Osteoblast (primary cell): ENCODE measurements around the gene BOK. TPM values are rescaled to one million over a fixed set of nuclear protein-coding genes. Genes with fewer than 3 reads are reported as not detected.
"Not testable (repeated sequence)": the region's sequence is repeated elsewhere in the genome, so short reads cannot be mapped to it uniquely, and the experiment has no call there.

ENCODE experiments used
- DNase-seq: peaks from one replicate; pipeline ENCODE4 v3.0.0; 2011; ENCODE audit warnings: low spot score, mixed read lengths; ENCODE audit not compliant: insufficient read length; ENCODE audit errors: missing footprints
- H2AFZ ChIP-seq: 2 replicates; pipeline ENCODE4 v1.6.0; 2011; ENCODE audit warnings: mild to moderate bottlenecking, low read length
- H3K27ac ChIP-seq: 2 replicates; pipeline ENCODE4 v1.5.1; 2011; ENCODE audit warnings: mild to moderate bottlenecking, low read depth, low read length, moderate library complexity
- H3K27me3 ChIP-seq: 2 replicates; pipeline ENCODE4 v1.6.0; 2012; ENCODE audit warnings: mild to moderate bottlenecking, control low read depth, inconsistent platforms, low read length, moderate library complexity; ENCODE audit not compliant: insufficient read depth
- H3K36me3 ChIP-seq: 2 replicates; pipeline ENCODE4 v1.5.1; 2011; ENCODE audit warnings: mild to moderate bottlenecking, low read length, control low read depth, moderate library complexity; ENCODE audit not compliant: insufficient read depth
- H3K4me1 ChIP-seq: 2 replicates; pipeline ENCODE4 v1.5.1; 2011; ENCODE audit warnings: mild to moderate bottlenecking, low read length, control low read depth, moderate library complexity; ENCODE audit not compliant: insufficient read depth
- H3K4me2 ChIP-seq: 2 replicates; pipeline ENCODE4 v1.6.0; 2011; ENCODE audit warnings: mild to moderate bottlenecking, low read length; ENCODE audit not compliant: insufficient read depth
- H3K4me3 ChIP-seq: fragments of 200-600 bp; sonication (generic); 3 replicates; pipeline ENCODE4 v1.5.1; 2012; ENCODE audit warnings: mild to moderate bottlenecking, low read length, inconsistent platforms; ENCODE audit not compliant: insufficient read depth
- H3K79me2 ChIP-seq: 2 replicates; pipeline ENCODE4 v1.6.0; 2012; ENCODE audit warnings: mild to moderate bottlenecking, low read length, control low read depth, inconsistent platforms; ENCODE audit not compliant: insufficient read depth
- H3K9me3 ChIP-seq: 2 replicates; pipeline ENCODE4 v1.5.1; 2011; ENCODE audit warnings: low read depth, low read length, control low read depth
- H4K20me1 ChIP-seq: 2 replicates; pipeline ENCODE4 v1.6.0; 2012; ENCODE audit warnings: mild to moderate bottlenecking, low read length, control low read depth; ENCODE audit not compliant: insufficient read depth
- total RNA-seq: library from RNA; depleted of rRNA; stranded (reverse); fragments of >200 nt; gene quantifications from 2 replicates; pipeline ENCODE4 v1.2.3, GENCODE V29; 2012
- TF ChIP-seq, protein P1 (sequence below): IDR thresholded peaks from 2 replicates; pipeline ENCODE4 v1.5.1; 2011; ENCODE audit warnings: mild to moderate bottlenecking, low read depth, low read length, moderate library complexity; ENCODE audit errors: extremely low read depth

Gene BOK
- total RNA-seq, 1 donor: 41.3 TPM

GRCh38 chr2:241566468-241566867, 7.9 kb downstream of the BOK start:
- Histone ChIP-seq H3K27ac (no peak overlapping the region), H3K9me3 (no peaks in the 10 kb centered on the region), H3K4me1 (peaks cover 8% of the 10 kb centered on the region), H3K27me3 (no peaks in the 10 kb centered on the region), H2AFZ (no peak overlapping the region), H3K79me2 (peaks cover 54% of the 10 kb centered on the region), H3K36me3 (peaks cover 21% of the 10 kb centered on the region), H3K4me2 (no peak overlapping the region), H4K20me1 (peaks cover 48% of the 10 kb centered on the region), H3K4me3 (no peak overlapping the region)
- peak; percentile 39 for DNase-seq
- TF ChIP-seq, protein P1, sequence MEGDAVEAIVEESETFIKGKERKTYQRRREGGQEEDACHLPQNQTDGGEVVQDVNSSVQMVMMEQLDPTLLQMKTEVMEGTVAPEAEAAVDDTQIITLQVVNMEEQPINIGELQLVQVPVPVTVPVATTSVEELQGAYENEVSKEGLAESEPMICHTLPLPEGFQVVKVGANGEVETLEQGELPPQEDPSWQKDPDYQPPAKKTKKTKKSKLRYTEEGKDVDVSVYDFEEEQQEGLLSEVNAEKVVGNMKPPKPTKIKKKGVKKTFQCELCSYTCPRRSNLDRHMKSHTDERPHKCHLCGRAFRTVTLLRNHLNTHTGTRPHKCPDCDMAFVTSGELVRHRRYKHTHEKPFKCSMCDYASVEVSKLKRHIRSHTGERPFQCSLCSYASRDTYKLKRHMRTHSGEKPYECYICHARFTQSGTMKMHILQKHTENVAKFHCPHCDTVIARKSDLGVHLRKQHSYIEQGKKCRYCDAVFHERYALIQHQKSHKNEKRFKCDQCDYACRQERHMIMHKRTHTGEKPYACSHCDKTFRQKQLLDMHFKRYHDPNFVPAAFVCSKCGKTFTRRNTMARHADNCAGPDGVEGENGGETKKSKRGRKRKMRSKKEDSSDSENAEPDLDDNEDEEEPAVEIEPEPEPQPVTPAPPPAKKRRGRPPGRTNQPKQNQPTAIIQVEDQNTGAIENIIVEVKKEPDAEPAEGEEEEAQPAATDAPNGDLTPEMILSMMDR: no peak

DNA sequence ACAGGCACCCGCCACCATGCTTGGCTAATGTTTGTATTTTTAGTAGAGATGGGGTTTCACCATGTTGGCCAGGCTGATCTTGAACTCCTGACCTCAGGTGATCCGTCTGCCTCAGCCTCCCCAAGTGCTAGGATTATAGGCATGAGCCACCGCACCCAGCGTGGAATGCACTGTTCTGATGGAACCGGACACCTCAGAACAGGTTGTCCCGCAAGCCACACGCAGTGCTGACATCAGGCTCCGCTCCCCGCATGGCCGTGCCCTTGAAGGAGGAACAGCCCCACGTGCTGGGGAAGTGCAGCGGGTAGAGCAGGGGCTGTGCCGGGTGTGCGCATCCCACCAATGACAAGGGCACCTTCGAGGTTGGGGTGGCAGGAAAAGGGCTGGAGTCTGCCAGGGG, 8.7 kb downstream of the BOK start:
- Histone ChIP-seq H4K20me1 (peaks cover 51% of the 10 kb centered on the region), H3K36me3 (peaks cover 21% of the 10 kb centered on the region), H3K79me2 (peaks cover 48% of the 10 kb centered on the region)
- H3K4me2 ChIP-seq, H3K27me3 ChIP-seq, H3K4me3 ChIP-seq, H2AFZ ChIP-seq, H3K27ac ChIP-seq, H3K4me1 ChIP-seq, H3K9me3 ChIP-seq: not testable (repeated sequence)
- DNase-seq: peak; percentile 48

DNA sequence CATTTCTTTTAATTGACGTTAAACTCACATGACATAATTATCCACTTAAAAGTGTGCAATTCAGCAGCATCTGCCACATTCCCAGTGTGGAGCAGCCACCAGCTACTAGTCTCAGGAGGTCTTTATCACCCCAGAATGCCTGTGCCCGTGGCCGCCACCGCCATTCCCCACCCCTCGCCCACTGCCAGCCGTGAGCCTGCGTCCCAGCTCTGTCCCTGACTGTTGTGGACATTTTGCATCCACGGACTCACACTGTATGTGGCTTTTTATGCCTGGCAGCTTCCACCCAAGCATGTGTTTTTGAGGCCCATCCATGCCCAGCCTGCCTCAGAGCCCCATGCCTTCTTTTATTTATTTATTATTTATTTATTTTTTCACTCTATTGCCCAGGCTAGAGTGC, 9.2 kb downstream of the BOK start:
- peaks cover 19% of the 10 kb centered on the region for H3K36me3 ChIP-seq
- H3K27me3 ChIP-seq: no peaks in the 10 kb centered on the region
- DNase-seq: peak; percentile 27
- no peak overlapping the region for H3K27ac ChIP-seq
- H3K4me2 ChIP-seq: no peak overlapping the region
- H2AFZ ChIP-seq: no peak overlapping the region
- peaks cover 49% of the 10 kb centered on the region for H4K20me1 ChIP-seq
- TF ChIP-seq, protein P1: no peak
- H3K4me1 ChIP-seq: no peaks in the 10 kb centered on the region
- peaks cover 43% of the 10 kb centered on the region for H3K79me2 ChIP-seq
- H3K4me3 ChIP-seq: no peak overlapping the region
- H3K9me3 ChIP-seq: no peaks in the 10 kb centered on the region

- H3K27ac ChIP-seq: no peak overlapping the region
- peak; percentile 34 for DNase-seq
- H3K36me3 ChIP-seq: peaks cover 17% of the 10 kb centered on the region
- peaks cover 33% of the 10 kb centered on the region for H3K79me2 ChIP-seq
- H3K27me3 ChIP-seq: no peaks in the 10 kb centered on the region
- peaks cover 46% of the 10 kb centered on the region for H4K20me1 ChIP-seq
- H3K4me3 ChIP-seq: no peak overlapping the region
- TF ChIP-seq, protein P1: no peak
- no peaks in the 10 kb centered on the region for H3K4me1 ChIP-seq
- no peak overlapping the region for H2AFZ ChIP-seq
- H3K9me3 ChIP-seq: no peaks in the 10 kb centered on the region
- H3K4me2 ChIP-seq: no peak overlapping the region
Measured at GRCh38 chr2:241568726-241569125, 10.2 kb downstream of the BOK start.

DNA sequence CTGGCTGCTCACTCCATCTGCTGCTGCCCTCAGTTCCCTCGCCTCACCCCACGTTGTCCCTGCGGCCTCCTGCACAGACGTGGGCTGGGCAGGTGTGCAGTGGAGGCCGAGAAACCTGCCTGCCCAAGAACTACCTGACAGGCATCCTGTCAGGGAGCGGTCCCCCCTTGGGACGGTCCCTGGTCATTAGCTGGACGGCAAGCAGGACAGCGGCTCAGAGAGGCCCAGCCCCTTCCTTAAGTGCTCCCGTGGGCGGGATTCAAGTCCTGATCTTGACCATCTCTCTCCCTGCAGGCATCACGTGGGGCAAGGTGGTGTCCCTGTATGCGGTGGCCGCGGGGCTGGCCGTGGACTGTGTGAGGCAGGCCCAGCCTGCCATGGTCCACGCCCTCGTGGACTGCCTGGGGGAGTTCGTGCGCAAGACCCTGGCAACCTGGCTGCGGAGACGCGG, 11.3 kb downstream of the BOK start:
- peaks cover 19% of the 10 kb centered on the region for H3K36me3 ChIP-seq
- no peak overlapping the region for H3K4me2 ChIP-seq
- no peak overlapping the region for H2AFZ ChIP-seq
- peak; percentile 80 for DNase-seq
- no peaks in the 10 kb centered on the region for H3K4me1 ChIP-seq
- H3K9me3 ChIP-seq: no peaks in the 10 kb centered on the region
- TF ChIP-seq, protein P1: no peak
- no peak overlapping the region for H3K27ac ChIP-seq
- no peaks in the 10 kb centered on the region for H3K27me3 ChIP-seq
- H3K79me2 ChIP-seq: peaks cover 22% of the 10 kb centered on the region
- no peak overlapping the region for H3K4me3 ChIP-seq
- peaks cover 42% of the 10 kb centered on the region for H4K20me1 ChIP-seq
